Effector memory CD8-positive, alpha-beta T cell (primary cell): ENCODE data around the gene TGFBR1.

Experiments
- ATAC-seq: fragments of 150-1000 bp; cut with Tn5 transposase; replicated peaks from 2 replicates; pipeline ENCODE4 v1.10.0; 2021; ENCODE audit warnings: mild to moderate bottlenecking, moderate library complexity
- DNase-seq, 3 experiments: peaks; one replicate each; pipeline ENCODE4 v3.0.0; 2021
- H3K27ac Mint-ChIP-seq, 2 donors: one replicate each; pipeline ENCODE4 v1.8.0; 2022; ENCODE audit warnings: mild to moderate bottlenecking in 2 of 2, mixed read lengths in 2 of 2, moderate library complexity in 2 of 2
- H3K27me3 Mint-ChIP-seq, 2 donors: one replicate each; pipeline ENCODE4 v1.8.0; 2022; ENCODE audit warnings: mixed read lengths in 2 of 2
- H3K36me3 Mint-ChIP-seq: one replicate; pipeline ENCODE4 v1.8.0; 2022; ENCODE audit warnings: mild to moderate bottlenecking, moderate library complexity, mixed read lengths; ENCODE audit not compliant: insufficient read depth
- H3K4me1 Mint-ChIP-seq, 2 donors: one replicate each; pipeline ENCODE4 v1.8.0; 2022; ENCODE audit warnings: low read depth in 2 of 2, mixed read lengths in 2 of 2
- H3K4me3 Mint-ChIP-seq, 2 donors: one replicate each; pipeline ENCODE4 v1.8.0; 2022; ENCODE audit warnings: mild to moderate bottlenecking in 2 of 2, mixed read lengths in 2 of 2, moderate library complexity in 2 of 2
- H3K9me3 Mint-ChIP-seq, 2 donors: one replicate each; pipeline ENCODE4 v1.8.0; 2022; ENCODE audit warnings: mixed read lengths in 2 of 2

The TGFBR1 gene

DNA sequence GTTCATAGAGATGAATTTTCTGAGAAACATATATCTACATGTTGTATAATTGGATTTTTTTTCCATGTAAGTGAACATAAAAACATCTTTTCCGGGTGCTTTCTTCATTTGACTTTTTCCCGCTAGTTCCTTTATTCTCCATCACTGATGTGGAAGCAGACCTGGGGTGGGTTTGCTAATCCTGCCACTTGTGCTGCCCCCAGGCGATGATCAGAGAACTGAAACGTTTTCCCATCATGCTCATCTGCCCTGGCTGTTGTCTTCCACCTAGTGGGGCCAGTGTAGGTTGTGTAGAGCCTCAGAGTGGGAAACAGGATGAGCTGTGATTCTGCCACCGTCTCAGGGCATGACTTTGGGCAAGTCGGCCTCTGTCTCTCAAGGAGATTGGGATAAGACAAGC is 34.2 kb upstream of the TGFBR1 start:
- H3K4me1 Mint-ChIP-seq: peaks cover 43 to 66% of the 10 kb centered on the region in 2 donors
- H3K36me3 Mint-ChIP-seq: no peaks in the 10 kb centered on the region
- H3K27ac Mint-ChIP-seq: peak overlapping the region; percentile 35 to 58
- H3K4me3 Mint-ChIP-seq: no peak overlapping the region
- H3K9me3 Mint-ChIP-seq: no peaks in the 10 kb centered on the region
- no peaks in the 10 kb centered on the region for H3K27me3 Mint-ChIP-seq
- DNase-seq: no peak
- no peak for ATAC-seq

DNA sequence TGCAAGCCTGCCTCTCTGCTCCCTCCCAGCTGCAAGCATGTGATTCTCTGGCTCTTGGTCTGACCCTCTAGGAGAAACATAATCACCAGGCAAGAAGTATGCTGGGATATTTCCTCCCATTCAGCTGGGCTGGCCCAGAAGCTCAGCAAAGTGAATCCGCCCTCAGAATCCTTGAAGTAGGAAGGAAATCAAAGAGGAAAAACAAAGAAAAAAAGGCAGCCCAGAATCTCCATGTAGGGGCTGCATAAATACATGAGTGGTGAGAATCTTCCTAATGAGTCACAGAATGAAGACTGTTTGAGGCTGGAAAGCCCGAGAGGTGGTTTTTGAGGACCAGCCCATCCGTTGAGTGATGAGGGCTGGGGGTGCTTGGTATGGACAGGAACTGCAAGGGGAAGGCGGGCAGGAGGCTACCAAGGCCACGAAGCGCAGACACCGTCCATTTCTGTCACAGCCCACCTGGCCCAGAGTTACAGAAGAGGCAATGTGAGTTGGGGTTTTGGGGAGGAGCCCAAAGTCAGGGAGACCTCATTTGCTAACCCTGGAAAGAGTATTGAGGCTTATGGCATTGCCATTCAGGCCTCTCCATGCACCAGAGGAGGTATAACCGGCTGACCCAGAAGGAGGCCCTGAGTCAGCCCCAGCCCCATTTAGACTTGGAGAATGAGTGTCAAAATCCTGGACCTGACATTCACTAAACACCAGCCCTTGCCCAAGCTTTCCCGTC is 33.4 kb upstream of the TGFBR1 start:
- Mint-ChIP-seq H3K36me3 (no peaks in the 10 kb centered on the region), H3K4me3 (no peak overlapping the region), H3K9me3 (no peaks in the 10 kb centered on the region), H3K27me3 (no peaks in the 10 kb centered on the region), H3K4me1 (peaks cover 49 to 73% of the 10 kb centered on the region in 2 donors), H3K27ac (peak overlapping the region; percentile 35 to 58)
- ATAC-seq (no peak), DNase-seq (no peak)

DNA sequence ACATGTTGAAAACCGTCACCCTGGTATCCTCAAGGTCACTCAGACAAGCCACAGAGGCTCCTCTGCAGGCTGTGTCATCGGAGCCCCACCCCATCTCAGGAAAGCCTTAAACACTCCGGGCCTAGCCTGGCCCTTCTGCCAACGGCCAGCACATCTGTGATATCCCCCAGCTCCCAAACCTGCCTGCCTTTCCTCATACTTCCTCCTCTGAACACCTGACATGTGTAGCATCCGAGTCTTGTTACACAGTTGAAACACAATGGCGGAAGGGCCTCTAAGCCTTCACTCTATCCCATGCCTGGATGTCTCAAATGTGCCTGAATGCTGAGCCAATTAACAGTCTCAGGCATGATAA is 32.9 kb upstream of the TGFBR1 start:
- Mint-ChIP-seq H3K36me3 (peaks cover 2% of the 10 kb centered on the region), H3K9me3 (no peaks in the 10 kb centered on the region), H3K4me1 (peaks cover 55 to 74% of the 10 kb centered on the region in 2 donors), H3K27me3 (no peaks in the 10 kb centered on the region), H3K27ac (no peak overlapping the region), H3K4me3 (no peak overlapping the region)
- no peak for ATAC-seq
- DNase-seq: no peak

DNA sequence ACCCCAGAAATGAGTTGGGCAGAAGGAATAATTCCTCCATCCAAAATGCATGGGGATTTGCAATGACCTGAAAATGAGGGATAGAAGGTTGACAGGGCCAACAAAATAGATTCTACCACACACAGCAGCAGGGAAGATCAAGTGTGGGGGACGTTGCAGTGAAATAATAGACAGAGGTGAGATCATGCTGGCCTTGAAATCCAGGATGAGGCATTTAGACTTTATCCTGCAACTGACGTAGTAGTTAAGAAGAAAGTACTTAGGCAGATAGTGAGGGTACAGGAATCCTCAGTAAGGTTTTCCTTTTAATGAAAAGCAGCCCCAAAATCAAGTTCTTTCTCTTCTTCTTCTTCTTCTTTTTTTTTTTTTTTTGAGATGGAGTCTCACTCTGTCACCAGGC is 31.6 kb upstream of the TGFBR1 start:
- no peak overlapping the region for H3K4me3 Mint-ChIP-seq
- H3K27me3 Mint-ChIP-seq: no peaks in the 10 kb centered on the region
- DNase-seq (no peak), ATAC-seq (no peak)
- peaks cover 5% of the 10 kb centered on the region for H3K36me3 Mint-ChIP-seq
- H3K27ac Mint-ChIP-seq: no peak overlapping the region
- H3K9me3 Mint-ChIP-seq: no peaks in the 10 kb centered on the region
- peaks cover 60 to 73% of the 10 kb centered on the region in 2 donors for H3K4me1 Mint-ChIP-seq

DNA sequence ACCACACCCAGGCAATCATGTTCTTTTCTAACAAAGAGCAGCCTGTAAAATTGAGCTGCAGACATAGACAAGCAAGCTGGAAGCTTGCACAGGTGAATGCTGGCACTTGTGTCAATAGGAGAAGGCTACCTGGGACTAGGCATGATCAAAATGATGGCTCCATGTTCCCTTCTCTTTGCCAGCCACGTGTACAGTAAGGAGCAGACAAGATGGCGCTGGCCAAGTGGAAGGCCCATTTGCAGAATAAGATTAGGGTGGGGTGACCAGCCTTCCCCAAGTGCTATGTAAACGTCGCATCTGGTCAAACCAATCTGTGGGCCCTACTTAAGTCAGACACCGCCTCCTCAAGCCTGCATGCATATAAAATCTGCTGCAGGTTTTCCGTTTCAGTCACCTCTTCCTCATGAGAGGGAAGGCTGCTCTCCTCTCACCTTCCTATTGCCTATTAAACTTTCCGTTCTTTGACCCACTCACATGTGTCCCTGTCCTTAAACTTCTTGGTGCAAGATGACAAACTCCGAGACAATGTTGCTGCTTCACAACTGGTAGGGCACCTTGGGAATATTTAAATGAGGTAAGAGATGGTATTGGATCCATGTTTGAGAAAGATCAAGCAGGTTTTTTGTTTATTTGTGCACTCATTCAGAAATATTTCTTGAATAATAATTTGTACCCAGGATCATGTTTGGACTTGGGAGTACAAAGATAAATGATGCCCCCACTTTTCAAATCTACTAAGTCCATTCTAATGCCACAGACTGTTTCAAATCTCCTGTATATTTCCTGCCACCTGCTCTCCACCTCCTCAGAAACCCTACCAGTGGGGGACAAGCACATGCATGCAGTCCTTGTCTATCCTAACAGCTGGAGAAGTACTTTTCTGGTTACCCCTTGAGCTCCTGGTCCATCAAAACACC is 30.7 kb upstream of the TGFBR1 start:
- Mint-ChIP-seq H3K4me3 (no peak overlapping the region), H3K27ac (peak overlapping the region in 1 of 2 donors; percentile 46), H3K27me3 (no peaks in the 10 kb centered on the region), H3K9me3 (no peaks in the 10 kb centered on the region), H3K4me1 (peaks cover 60 to 72% of the 10 kb centered on the region in 2 donors), H3K36me3 (peaks cover 5% of the 10 kb centered on the region)
- ATAC-seq (no peak), DNase-seq (no peak)

DNA sequence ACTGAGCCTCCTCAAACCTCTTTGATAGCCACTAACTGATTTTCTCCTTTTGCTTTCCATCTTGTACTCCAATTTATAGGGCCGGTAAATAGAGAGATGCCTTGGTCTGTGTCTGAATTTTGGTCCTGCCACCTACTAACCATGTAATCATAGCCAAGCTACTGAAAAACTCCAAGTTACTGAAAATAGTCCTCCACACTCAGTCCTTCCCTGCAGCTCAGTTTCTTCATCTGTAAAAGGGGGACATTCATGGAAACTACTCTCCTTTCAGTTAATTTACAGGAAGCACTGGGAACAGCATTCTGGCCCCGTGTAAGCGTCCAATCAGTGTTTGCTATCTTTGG is 30.0 kb upstream of the TGFBR1 start:
- no peak for ATAC-seq
- H3K36me3 Mint-ChIP-seq: peaks cover 5% of the 10 kb centered on the region
- H3K27me3 Mint-ChIP-seq: no peaks in the 10 kb centered on the region
- no peak for DNase-seq
- H3K4me3 Mint-ChIP-seq: no peak overlapping the region
- H3K9me3 Mint-ChIP-seq: no peaks in the 10 kb centered on the region
- peak overlapping the region in 1 of 2 donors; percentile 46 for H3K27ac Mint-ChIP-seq
- peaks cover 63 to 71% of the 10 kb centered on the region in 2 donors for H3K4me1 Mint-ChIP-seq

DNA sequence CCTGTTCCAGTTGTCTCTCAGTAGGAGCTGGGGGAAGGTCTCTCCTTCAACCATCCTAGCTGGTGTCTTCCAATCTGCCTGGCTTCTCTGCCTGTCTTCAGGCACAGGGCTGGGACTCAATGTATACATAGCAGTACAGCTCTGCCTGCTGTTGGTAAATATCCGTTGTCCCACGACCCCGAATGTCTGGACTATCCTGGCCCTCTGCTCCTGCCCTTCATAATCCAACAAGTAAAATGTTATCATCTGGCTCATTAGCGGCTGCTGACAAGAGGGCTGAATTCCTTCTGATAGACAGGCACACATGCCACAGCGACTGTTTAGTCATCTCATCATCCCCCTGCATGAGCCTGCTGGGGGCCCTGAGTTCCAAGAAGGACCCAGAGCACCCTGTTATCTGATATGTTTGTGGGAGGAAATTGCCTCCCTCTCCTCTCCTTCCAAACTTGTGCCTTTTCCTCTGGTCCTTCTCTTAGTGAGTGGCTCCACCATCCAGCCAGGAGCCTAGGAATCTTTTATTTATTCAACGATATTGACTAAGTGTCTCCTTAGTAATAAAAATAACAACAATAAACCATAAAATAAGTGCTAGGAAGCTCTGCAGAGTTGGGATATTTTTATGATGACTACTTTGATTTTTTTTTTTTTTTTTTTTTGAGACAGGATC is 29.5 kb upstream of the TGFBR1 start:
- Mint-ChIP-seq H3K36me3 (peaks cover 5% of the 10 kb centered on the region), H3K27me3 (no peaks in the 10 kb centered on the region), H3K4me1 (peaks cover 63 to 68% of the 10 kb centered on the region in 2 donors), H3K27ac (peak overlapping the region in 1 of 2 donors; percentile 88), H3K9me3 (no peaks in the 10 kb centered on the region), H3K4me3 (peak overlapping the region; percentile 17 to 63)
- ATAC-seq (no peak), DNase-seq (no peak)

DNA sequence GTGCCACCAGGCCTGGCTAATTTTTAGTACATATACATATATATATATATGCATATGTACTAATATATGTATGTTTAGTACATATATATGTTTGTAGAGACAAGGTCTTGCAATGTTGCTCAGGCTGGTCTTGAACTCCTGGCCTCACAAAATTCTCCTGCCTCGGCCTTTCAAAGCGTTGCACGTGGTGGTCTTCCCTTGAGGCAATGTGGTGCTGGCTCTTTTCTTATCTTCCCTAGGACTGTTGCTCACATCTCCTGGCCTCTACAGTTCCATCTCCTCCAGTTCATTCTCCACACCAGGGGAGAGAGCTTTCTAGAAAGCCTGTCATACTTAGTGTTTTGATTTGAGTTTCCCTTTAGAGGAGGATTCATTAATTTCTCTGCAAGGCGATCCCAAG is 28.9 kb upstream of the TGFBR1 start:
- H3K27ac Mint-ChIP-seq: peak overlapping the region; percentile 88 to 99
- DNase-seq: no peak
- ATAC-seq: no peak
- peaks cover 5% of the 10 kb centered on the region for H3K36me3 Mint-ChIP-seq
- no peaks in the 10 kb centered on the region for H3K27me3 Mint-ChIP-seq
- peaks cover 58 to 67% of the 10 kb centered on the region in 2 donors for H3K4me1 Mint-ChIP-seq
- peak overlapping the region; percentile 63 to 69 for H3K4me3 Mint-ChIP-seq
- no peaks in the 10 kb centered on the region for H3K9me3 Mint-ChIP-seq

DNA sequence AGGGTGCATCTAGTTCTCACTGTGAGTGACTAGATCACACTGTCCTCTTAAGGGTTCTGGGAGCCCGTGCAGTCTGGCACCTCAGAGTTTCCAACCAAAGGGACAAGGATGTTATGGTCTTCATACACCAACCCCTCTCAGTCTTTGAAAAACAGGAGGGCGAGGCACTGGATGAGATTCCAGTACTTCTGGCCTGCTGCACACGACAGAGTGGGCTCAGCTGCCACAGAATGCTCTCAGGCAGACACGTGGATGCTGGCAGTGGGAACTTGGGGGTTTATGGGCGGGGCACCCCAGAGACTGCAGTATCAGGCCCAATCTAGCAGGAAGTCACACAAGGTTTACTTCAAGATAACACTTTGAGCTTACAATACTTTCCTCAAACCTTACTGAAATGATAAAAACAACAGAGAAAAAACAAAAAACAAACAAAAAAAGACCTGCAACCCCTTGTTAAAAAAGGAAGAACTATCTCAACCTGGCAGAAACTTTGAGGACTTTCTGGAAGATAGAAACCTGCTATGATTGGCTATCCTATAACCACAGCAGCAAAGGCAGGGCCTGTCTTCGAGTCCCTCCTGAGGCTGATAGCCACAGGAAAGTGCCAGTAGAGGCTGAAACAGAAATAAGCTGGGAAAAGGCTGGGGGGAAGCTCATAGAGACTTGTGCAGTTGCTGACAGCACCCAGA is 28.3 kb upstream of the TGFBR1 start:
- Mint-ChIP-seq H3K4me1 (peaks cover 53 to 62% of the 10 kb centered on the region in 2 donors), H3K27me3 (no peaks in the 10 kb centered on the region), H3K4me3 (peak overlapping the region; percentile 63 to 69), H3K36me3 (peaks cover 5% of the 10 kb centered on the region), H3K9me3 (no peaks in the 10 kb centered on the region), H3K27ac (peak overlapping the region; percentile 88 to 99)
- ATAC-seq: peak; percentile 99
- peak; percentile 60 to 66 (median 63) for DNase-seq

DNA sequence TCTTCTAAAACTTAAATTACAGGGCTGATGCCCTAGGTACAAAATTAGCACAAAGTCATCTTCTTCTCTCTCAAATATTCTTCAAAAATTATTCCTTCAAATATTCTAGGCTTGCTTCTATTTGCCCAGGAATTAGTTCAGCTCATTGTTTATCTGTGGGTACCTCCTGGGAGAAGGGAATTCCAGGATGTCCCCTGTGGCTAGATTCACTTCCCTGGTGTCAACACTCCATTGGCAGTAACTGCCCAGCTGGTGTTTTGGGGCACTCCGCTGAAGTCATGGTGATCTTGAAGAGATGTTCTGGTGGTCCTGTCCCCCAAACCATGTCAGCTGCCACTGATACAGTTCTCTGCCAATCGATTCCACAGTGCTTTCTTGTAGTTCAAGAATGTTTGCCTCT is 26.2 kb upstream of the TGFBR1 start:
- Mint-ChIP-seq H3K4me3 (peak overlapping the region in 1 of 2 donors; percentile 40), H3K4me1 (peaks cover 52 to 55% of the 10 kb centered on the region in 2 donors), H3K27ac (peak overlapping the region; percentile 72 to 81), H3K9me3 (no peaks in the 10 kb centered on the region), H3K27me3 (no peaks in the 10 kb centered on the region), H3K36me3 (peaks cover 8% of the 10 kb centered on the region)
- no peak for DNase-seq
- no peak for ATAC-seq

DNA sequence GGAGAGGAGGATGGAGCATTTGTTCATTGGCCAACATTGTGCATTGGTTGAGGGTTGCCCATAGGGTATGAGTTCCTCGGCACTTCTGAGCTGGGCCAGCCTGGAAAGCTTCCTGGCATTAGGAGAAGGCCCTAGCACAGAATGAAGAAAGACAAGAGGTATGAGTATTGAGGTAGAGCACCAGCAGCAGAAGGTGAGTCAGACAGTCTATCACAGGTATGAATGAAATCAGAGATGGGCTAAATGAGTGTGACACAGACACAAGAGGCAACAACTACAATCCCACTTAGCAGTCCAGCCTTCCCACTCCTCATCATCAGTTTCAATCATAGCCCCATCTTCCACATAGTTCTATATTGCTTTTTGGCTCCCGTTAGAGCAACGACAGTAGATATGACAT is 25.4 kb upstream of the TGFBR1 start:
- H3K27me3 Mint-ChIP-seq: no peaks in the 10 kb centered on the region
- H3K27ac Mint-ChIP-seq: peak overlapping the region; percentile 72 to 81
- DNase-seq (no peak), ATAC-seq (no peak)
- H3K4me3 Mint-ChIP-seq: no peak overlapping the region
- no peaks in the 10 kb centered on the region for H3K9me3 Mint-ChIP-seq
- peaks cover 8% of the 10 kb centered on the region for H3K36me3 Mint-ChIP-seq
- H3K4me1 Mint-ChIP-seq: peaks cover 45 to 51% of the 10 kb centered on the region in 2 donors

DNA sequence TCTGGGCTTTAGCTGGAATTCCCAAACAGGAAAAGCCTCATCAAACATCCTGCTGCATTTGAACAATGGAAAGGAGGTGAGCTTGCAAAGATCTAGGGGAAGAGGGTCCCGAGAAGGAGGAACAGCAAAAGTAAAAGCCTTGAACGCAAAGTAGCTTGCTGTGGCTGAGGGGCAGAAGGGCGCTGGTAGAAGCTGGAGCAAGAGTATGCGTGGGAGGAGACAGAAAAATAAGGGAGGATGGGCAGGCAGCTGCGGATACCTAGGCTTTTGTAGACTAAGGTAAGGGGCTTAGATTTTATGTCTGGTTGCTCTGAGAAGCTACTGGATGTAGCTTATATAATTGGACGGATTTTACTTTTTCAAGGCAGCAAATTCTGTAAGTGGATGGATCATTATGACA is 21.9 kb upstream of the TGFBR1 start:
- Mint-ChIP-seq H3K36me3 (peaks cover 6% of the 10 kb centered on the region), H3K27me3 (no peaks in the 10 kb centered on the region), H3K27ac (peak overlapping the region in 1 of 2 donors; percentile 20), H3K9me3 (no peaks in the 10 kb centered on the region), H3K4me1 (peaks cover 30 to 41% of the 10 kb centered on the region in 2 donors), H3K4me3 (no peak overlapping the region)
- DNase-seq (no peak), ATAC-seq (no peak)
